AML-193 (cell line): ENCODE results near the gene MAP3K1.
"Not testable (repeated sequence)": the region's sequence is repeated elsewhere in the genome, so short reads cannot be mapped to it uniquely, and the experiment has no call there.

Experiments used
- DNase-seq, 2 experiments: peaks; one replicate each; lab custom pipeline; 2025; lab: John Stamatoyannopoulos, UW

Gene MAP3K1

DNA sequence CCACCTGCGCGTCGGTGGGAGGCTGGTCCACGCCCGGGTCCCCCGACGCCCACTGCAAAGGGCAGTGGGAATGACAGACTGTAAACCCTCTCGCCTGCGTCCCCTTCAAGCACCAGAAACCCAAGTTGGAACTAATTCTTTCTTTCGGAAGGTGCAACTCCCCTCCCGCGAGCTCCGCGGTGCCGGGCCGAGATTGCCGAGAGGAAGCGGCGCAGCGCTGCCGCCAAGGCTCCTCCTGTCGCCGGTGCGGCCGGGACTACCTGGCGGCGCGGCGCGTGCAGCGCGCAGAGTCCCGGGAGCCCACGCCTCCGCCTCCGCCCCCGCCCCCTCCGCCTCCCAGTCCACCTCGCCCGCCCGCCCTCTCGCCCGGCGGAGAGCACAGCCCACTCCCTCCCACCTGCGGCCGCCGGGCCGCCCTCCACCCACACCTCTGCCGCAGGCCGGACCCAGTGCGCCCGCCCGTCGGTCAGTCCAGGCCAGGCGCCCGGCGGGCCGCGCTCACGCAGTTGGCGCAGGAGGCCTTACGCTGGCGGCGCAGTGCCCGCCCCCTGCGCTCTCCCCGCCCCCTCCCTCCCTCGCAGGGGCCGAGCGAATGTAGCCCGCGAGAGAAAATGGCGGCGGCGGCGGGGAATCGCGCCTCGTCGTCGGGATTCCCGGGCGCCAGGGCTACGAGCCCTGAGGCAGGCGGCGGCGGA lies at the start of gene MAP3K1:
Gene MAP3K1 (plus strand): TSS at position 587 of the 695 bp plus-strand sequence. CDS start 25 bp downstream, at position 612.
- DNase-seq = peak; percentile 55 to 61

DNA sequence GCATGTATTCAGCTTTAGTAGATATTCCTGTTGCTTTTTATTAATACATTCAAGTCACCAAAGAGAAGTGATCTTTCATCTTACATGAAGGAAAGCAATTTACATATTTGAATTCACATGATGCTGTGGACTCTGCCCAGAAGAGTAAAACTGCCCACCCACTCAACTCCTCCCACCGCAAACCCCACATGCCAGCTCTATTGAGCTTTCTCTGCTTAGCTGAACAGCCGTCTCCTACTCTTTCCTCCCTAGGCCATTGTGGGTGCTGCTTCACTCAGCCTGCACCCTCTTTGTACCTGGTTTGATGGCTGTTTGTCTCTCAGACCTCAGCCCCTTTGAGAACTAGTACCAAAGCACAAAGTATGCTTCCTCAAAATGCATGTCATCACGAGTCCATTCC lies 48.4 kb upstream of the MAP3K1 start:
- no peak for DNase-seq

DNA sequence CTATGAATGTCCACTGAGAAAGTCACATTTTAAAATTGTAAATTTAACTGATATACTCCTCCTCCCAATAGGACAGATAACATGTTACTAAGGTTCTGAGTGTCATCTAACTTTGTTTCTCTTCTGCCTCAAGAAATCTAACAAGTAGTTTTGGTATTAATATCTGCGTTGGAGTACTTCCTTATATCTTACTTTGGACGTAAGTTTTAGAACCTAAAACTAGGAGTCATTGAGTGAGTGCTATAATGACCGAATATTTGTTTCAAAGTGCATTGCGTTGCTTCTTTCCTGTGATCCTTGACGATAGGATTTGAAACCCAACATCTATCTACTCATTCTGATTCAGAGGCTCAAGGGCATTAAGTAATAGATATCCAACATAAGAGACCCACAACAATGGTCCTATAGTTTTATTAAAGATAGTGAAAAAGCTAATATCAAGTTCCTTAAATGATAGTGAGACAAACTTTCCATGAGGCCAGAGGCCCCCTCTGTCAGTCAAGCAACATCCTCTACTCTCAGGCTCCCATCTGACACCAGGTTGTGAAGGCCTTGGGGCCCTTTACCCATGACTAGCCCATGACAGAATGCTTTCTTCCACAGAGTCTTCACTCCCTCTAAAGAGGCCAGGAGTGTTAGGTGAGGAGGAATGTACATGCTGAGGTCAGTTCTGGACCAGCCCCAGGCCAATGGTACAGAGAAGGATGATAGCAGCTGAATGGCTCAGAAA lies 45.3 kb upstream of the MAP3K1 start:
- no peak for DNase-seq

DNA sequence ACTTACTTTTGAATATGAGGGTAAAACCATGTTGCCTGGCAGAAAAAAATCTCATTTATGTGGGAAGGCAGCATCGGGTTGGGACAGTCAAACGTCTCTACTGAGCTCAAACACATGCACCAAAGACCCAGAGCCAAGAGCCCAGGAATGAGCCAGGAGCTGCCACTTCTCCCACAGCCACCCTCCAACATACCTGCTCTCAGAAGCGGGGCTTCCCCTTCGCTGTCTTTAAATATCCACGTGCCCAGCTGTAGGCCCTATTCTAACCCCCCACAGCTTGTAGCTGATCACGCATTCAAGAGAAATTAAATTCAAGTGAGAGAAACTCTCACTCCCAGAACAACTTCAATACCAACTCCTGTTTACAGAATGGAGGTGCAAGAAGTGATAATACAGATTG lies 42.6 kb upstream of the MAP3K1 start:
- DNase-seq = no peak

DNA sequence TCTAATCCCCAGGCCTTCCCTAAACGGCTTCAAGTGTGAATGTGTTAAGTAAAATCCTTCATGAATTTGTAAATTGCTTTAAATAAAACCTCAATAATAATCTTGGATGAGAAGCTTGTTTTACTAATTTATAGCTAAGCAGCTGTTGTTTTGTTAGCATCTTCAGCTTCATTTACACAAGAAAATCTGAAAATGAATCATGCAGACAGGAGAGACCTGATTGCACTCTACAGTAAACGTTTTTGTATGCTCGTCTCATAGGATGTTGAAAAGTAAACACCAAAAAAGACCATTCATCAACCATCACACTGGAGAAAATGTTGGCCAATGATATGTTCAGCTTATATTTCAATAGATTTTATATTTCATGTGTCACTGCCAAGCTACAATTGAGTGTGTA lies 40.4 kb upstream of the MAP3K1 start:
- no peak for DNase-seq

DNA sequence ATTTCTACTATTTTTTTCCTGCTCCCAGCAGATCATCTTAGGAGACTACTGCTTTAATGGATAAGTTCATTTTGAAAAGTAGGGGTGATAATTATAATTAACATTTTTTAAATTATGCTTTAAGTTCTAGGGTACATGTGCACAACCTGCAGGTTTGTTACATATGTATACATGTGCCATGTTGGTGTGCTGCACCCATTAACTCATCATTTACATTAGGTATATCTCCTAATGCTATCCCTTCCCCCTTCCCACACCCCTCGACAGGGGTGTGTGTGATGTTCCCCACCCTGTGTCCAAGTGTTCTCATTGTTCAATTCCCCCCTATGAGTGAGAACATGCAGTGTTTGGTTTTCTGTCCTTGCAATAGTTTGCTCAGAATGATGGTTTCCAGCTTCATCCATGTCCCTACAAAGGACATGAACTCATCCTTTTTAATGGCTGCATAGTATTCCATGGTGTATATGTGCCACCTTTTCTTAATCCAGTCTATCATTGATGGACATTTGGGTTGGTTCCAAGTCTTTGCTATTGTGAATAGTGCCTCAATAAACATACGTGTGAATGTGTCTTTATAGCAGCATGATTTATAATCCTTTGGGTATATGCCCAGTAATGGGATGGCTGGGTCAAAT lies 39.0 kb upstream of the MAP3K1 start:
- DNase-seq = not testable (repeated sequence)

DNA sequence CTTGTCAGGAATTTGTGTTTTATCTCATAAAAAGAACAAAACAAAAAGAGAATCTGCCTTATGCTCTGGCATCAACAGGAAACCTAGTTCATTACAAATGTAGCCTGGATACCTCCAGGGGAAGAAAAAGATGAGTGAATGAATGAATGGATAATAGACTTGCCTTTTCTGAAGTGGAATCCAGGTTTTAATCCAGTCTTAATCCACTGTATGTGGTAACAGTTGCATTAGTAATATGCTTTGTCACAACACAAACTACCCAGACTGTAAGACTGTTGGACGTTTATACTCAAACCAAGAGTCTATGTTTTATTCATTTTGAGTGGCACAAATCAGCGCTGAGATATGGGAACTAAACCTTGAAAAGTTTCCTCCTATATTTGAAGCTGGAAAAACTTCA lies 32.1 kb upstream of the MAP3K1 start:
- DNase-seq = no peak

DNA sequence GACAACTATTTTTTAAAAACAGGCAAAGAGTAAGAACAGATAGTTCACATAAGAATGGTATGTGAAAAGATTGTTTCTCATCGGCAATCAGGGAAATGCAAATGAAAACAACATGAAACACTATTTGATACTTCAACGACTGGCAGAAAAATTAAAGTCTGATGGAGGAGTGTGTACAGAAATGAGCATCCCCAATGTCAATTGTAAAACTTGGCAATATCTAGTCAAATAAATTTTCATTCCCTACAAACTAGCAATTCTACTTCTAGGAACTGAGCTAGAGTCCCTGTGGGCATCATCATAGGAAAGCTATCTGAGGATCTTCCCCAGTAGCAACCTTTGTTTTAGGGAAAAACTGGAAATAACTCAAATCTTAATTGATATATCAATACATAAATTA lies 29.0 kb upstream of the MAP3K1 start:
- DNase-seq = no peak

DNA sequence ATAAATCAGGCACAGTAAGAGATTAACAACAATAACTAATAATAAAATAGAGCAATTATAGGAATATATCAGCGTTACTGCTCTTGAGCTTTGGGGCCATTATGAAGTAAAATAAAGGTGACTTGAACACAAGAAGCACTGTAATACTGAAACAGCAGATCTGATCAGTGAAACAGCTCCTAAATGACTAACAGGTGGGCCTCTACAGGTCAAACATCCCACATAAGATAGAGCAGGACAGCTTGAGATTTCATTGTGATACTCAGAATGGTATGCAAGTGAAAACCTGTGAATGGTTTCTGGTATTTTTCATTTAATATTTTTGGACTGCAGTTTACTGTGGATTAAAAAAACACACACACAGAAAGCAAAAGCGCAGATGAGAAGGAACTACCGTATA lies 24.0 kb upstream of the MAP3K1 start:
- DNase-seq = no peak

DNA sequence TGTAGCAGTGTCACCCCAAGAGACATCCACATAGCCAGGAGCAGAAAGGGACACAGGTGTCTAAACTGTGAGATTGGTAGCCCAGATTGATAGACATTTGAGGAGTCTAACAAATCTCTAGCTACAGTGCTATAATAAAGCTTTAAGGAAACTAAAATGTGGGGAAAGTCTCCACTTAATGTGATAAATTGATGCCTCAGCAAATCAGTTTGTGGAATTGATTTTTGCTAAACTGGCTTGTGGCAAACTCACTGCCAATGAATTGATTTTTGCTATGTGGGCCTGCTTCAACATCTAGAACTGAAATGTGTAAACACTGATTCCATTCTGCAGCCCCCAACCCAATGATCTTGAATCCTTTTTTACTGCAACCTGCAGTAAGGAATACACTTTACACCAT lies 16.8 kb upstream of the MAP3K1 start:
- no peak for DNase-seq

DNA sequence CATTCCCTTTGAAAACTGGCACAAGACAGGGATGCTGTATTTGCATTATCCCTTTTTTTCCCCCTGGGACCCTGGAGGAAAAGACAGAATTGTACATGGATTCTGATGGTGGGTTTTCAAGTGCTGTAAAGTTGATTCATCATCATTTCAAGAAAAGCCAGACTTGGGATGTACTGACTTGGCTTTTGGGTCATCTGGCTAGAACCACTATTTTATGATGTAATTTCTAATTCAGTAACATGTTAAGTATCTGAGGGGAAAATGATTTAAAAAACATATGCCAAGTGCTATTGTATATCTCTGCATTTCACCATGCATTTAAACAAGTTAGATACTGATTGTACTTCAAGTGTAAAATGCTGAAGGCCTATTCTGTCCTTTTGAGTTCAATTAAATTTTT lies 15.2 kb upstream of the MAP3K1 start:
- no peak for DNase-seq

DNA sequence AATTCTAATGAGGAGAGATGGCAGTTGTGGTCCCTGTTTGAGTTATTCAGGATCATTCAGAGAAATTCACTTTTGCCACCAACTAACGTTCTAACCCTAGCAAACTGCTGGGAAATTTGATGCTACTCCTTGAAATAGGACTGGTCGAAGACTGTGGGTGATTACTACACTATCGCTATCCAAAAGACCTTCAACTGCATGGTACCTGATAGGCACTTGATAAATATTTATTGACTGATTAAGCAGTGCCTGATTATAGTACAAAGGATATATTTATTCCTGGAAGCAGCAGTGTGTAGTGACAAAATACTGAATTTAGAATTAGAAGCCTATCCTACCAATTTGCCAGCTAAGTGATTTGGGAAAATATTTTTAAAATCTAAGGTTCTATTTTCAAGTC lies 14.1 kb upstream of the MAP3K1 start:
- no peak for DNase-seq

DNA sequence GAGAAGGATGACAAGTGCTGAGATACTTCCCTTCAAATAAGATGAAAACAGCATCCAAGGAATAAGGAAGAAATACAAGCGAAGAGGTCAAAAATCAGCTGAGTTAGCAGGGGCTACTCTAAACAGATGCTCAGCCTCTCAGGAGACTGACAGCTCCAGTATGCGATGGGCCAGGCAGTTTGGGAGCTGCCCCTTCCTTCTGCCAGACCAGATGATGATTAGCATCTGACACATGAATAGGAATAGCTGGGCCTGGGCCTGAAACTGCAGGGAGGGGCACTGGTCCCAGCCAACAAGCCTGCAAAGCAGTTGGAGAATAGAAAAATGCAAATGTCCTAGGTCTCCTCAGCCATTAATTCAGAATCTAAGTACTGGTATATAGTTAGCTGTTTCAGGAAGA lies 13.1 kb upstream of the MAP3K1 start:
- DNase-seq = no peak

DNA sequence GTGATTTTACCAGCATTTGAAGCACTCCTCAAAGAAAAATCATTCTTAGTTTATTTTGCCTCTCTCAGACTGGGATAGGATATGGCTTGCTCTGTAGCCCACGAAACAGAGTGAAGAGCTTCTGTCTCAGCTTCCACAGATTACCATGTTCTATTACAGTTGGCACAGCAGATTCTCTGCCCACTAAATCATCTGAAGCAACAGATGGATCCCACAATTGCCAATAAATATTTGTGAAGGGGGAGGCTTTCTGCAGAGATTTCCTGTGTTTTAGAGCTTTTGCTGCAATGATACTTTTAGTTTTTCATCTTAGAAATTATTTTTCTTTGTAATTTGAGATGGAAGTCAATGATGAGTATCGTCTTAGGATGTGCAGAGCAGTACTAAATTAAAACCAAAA lies 12.3 kb upstream of the MAP3K1 start:
- DNase-seq = no peak

DNA sequence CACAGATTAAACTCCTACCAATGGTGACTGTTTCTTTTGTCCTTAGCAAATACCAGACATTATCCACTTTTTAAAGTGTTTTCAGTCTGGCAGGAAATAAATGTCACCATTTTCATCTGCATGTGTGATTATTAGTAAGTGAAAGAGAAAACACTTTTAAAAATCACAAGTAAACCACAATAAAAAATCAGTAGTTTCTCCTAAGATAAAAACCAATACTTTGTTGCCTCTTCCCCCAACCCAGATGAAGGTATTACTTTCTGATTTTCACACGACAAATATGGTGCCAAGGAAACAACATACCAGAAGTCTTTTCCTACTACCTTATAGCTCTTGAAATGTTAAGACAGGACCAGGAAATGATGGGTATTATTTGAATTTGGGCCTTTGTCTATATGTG lies 11.5 kb upstream of the MAP3K1 start:
- no peak for DNase-seq

DNA sequence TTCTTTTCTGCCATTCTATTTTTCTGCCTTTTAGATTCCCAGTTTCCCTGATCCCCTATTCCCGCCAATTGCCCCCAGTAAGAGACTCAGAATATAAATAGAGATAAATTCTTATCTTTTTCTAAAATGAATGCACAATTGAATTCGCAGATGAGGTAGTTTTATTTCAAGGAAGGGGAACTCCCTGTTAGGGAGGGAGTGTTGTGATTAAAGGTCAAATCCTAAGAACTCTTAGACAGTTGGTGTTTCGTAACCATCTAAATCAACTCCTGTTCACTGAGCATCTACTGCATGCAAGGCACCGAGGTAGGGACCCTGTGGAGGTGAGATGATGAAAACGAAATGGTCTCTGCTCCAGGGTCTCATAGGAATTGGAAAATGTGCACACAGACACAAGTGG lies 7.7 kb upstream of the MAP3K1 start:
- peak; percentile 16 to 32 for DNase-seq

DNA sequence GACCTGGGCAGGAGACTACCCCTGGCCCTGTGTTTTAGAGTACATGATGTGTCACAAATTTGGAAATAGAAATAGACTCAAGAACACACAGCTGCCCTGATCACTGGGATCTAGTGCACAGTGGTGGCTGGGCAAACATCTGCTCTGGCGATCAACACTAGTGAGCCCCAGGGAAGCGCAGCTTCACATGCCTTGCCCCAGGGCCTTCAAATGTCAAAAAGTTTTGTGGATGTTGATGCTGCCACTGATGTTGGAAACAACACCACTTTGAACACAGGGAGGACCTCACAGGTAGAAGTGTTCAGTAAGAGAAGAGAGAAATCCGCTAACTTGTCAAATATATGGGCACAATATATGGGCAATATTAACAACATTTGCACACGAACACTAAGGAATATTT lies 7.1 kb upstream of the MAP3K1 start:
- DNase-seq = no peak

DNA sequence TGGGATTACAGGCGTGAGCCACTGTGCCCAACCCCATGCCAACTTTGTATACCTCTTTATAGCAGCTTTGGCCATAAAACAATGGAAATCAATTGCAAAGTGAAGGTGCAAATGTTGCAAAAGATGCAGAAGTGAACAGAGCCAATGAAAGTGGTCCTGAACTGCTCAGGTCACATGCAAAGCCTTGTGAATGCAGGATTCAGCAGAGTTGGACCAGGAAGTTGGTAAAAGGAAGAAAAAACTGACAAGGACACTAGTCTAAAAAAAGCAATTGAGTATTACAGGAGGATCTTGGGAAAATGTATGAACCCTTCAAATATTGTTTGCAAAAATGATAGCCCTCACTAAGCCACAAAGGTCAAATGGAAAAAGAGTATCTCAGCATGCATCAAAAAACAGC lies 4.5 kb upstream of the MAP3K1 start:
- no peak for DNase-seq

DNA sequence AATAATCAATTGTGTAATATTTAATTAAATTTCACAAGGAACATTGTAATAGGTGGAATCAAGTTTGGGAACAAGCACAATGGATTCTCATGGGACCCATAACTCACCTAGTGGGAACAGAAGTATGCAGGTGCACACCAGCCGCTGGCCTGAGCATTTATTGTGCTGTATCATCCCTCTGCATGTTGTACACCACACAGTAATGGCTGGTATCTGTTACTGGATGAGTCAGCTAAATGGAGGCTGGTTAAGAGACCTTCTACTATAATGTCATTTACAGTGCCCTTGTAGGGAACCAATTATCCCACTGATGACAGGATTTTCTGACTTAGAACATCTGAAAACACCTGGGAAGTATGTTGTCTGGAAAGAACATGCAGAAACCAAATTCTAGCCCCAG lies 3.2 kb upstream of the MAP3K1 start:
- peak; percentile 48 to 50 for DNase-seq

DNA sequence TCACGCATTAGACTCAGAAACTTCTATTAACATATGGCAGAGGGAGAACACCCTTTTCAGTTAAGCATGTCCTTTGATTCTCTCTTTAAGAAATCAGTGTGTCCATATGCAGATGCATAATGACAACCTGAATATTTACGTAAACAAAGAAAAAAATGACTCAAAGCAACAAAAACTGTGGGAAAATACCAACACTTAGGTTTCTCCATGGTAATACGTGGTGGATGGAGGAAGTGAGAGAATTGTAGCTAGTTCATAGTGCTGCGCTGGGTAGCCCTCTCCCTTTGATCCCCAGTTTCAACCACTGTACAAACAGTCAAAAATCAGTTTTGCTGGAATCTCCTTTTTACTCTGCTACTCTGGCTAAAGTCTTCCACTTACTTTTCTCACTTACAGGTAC lies 2.0 kb upstream of the MAP3K1 start:
- DNase-seq = no peak

DNA sequence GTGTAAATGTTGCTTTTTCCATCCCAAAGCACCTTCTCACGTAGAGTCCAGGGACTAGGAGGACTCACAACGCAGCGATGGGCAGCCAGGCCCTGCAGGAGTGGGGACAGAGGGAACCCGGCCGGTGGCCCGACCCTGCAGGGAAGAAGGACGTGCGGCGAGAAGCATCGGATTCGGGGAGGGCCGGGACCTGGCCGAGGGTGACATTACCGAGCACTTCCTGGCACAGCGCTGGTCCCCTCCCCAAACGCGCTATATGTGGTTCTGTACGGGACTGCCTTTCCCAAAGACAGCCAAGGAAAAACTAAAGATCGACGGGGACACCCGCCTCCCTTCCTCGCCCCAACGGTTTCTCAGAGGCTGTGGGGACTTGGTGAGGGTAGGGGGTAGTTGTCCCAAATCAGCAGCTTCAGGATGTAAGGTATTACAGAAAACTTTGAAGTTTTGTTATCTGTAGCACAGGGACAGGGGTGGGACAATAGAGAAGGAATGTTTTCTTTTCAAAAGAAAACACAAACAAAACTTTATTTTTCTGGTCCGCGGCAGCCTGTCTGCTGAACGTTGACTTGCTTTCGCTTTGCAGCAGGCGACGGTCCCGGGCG lies 887 bp upstream of the MAP3K1 start:
- no peak for DNase-seq

DNA sequence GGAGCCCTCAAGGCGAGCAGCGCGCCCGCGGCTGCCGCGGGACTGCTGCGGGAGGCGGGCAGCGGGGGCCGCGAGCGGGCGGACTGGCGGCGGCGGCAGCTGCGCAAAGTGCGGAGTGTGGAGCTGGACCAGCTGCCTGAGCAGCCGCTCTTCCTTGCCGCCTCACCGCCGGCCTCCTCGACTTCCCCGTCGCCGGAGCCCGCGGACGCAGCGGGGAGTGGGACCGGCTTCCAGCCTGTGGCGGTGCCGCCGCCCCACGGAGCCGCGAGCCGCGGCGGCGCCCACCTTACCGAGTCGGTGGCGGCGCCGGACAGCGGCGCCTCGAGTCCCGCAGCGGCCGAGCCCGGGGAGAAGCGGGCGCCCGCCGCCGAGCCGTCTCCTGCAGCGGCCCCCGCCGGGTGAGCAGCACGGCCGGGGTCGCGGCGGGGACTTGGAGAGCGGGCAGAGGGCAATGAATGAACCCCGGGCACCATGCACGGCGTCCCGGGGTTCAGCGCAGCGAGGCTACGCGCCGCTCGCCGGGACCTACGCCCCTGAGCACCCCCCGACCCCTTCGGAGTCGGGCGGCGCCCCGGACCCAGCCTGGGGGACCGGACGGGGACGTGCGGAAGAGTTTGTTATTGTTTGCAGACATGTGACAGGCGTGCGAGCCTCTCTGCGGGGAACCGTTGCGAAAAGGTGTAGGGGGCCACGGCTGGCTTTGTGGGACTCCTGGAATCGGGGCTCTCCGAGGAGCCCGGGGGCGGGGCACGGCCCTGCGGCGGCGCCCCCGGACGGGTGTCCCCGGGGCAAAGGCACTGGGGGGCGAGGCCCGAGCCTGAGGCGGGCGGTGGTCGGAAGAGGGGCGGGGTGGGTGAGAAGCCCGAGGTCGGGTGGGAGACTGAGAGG lies 553 bp downstream of the MAP3K1 start:
- no peak for DNase-seq
